ENCODE data around the gene AFF3. TPM values are rescaled to one million over a fixed set of nuclear protein-coding genes. Genes with fewer than 3 reads are reported as not detected.

AFF3 gene
- total and polyA plus RNA-seq, 2 experiments from 2014 or later = 12.0 to 12.8 TPM

- Histone ChIP-seq H3K9me3 (ENCODE audit: low read depth) (no peaks in the 10 kb centered on the region), H3K36me3 (no peaks in the 10 kb centered on the region), H3K27ac (no peak overlapping the region), H3K4me3 (no peak overlapping the region), H3K4me1 (ENCODE audit: low read depth) (no peaks in the 10 kb centered on the region), H3K27me3 (no peaks in the 10 kb centered on the region)
- DNase-seq (ENCODE audit: low read depth in 1 of 2, low spot score in 1 of 2) = no peak
- TF ChIP-seq, protein P1, sequence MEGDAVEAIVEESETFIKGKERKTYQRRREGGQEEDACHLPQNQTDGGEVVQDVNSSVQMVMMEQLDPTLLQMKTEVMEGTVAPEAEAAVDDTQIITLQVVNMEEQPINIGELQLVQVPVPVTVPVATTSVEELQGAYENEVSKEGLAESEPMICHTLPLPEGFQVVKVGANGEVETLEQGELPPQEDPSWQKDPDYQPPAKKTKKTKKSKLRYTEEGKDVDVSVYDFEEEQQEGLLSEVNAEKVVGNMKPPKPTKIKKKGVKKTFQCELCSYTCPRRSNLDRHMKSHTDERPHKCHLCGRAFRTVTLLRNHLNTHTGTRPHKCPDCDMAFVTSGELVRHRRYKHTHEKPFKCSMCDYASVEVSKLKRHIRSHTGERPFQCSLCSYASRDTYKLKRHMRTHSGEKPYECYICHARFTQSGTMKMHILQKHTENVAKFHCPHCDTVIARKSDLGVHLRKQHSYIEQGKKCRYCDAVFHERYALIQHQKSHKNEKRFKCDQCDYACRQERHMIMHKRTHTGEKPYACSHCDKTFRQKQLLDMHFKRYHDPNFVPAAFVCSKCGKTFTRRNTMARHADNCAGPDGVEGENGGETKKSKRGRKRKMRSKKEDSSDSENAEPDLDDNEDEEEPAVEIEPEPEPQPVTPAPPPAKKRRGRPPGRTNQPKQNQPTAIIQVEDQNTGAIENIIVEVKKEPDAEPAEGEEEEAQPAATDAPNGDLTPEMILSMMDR (IDR thresholded peaks at IDR 0.05; ENCODE audit: low read depth, low read length) = no peak
Measured at GRCh38 chr2:99780276-99780675, 362.1 kb downstream of the AFF3 start.

- Histone ChIP-seq H3K4me1 (ENCODE audit: low read depth) (no peaks in the 10 kb centered on the region), H3K4me3 (no peak overlapping the region), H3K27me3 (no peaks in the 10 kb centered on the region), H3K36me3 (no peaks in the 10 kb centered on the region), H3K27ac (no peak overlapping the region), H3K9me3 (ENCODE audit: low read depth) (no peaks in the 10 kb centered on the region)
- TF ChIP-seq, protein P1 (IDR thresholded peaks at IDR 0.05; ENCODE audit: low read depth, low read length) = no peak
- DNase-seq (ENCODE audit: low read depth in 1 of 2, low spot score in 1 of 2) = no peak
Measured at GRCh38 chr2:99779276-99779675, 363.1 kb downstream of the AFF3 start.

GRCh38 chr2:99777656-99778290 is 364.6 kb downstream of the AFF3 start:
- TF ChIP-seq, protein P1 (IDR thresholded peaks at IDR 0.05; ENCODE audit: low read depth, low read length) = no peak

DNA sequence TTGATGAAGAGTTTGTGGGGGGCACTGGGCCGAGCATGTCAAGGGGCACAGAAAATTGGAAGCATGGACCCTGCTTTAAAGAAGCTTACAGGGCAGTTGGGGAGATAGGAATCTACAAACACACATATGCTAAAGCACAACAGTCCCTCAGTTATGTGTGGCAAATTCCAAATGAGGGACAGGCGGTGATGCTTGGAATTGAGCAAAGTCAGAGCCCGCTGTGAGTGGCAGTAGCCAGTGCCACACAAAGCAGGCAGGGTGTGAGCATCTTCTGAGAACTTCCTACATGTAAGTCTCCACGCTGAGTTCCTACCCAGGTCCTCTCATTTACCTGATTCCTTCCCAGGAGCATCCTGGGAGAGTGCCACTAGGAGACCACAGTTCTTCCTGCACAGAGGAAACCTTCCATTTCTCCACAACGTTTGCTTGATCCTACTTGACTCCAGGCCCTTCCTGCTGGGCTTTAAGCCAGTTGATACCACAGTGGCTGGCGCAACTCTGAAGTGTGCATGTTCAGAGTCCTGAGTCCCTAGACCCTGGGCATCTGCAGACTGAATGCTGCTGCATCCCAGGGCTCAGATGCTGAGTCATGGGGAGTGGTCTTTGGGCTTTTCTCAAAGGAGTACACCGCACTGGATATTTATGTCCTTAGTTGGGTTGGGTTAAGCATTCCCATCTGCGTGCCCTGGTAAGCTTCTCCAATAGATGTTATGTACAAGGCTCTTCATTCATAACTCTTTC is 365.3 kb downstream of the AFF3 start:
- Histone ChIP-seq H3K9me3 (ENCODE audit: low read depth) (no peaks in the 10 kb centered on the region), H3K36me3 (no peaks in the 10 kb centered on the region), H3K4me3 (no peak overlapping the region), H3K27me3 (no peaks in the 10 kb centered on the region), H3K4me1 (ENCODE audit: low read depth) (no peaks in the 10 kb centered on the region), H3K27ac (no peak overlapping the region)
- TF ChIP-seq, protein P1 (IDR thresholded peaks at IDR 0.05; ENCODE audit: low read depth, low read length) = no peak
- DNase-seq (ENCODE audit: low read depth in 1 of 2, low spot score in 1 of 2) = no peak

More at GRCh38 chr2:99777656-99778290, 364.6 kb downstream of the AFF3 start:
- Histone ChIP-seq H3K27ac (no peak overlapping the region), H3K27me3 (no peaks in the 10 kb centered on the region), H3K4me3 (no peak overlapping the region), H3K36me3 (no peaks in the 10 kb centered on the region), H3K9me3 (ENCODE audit: low read depth) (no peaks in the 10 kb centered on the region), H3K4me1 (ENCODE audit: low read depth) (no peaks in the 10 kb centered on the region)
- DNase-seq (ENCODE audit: low read depth in 1 of 2, low spot score in 1 of 2) = no peak

GRCh38 chr2:99776206-99776905 is 366.0 kb downstream of the AFF3 start:
- H3K36me3 ChIP-seq = no peaks in the 10 kb centered on the region
- H3K4me1 ChIP-seq (ENCODE audit: low read depth) = no peaks in the 10 kb centered on the region
- H3K9me3 ChIP-seq (ENCODE audit: low read depth) = no peaks in the 10 kb centered on the region
- H3K27me3 ChIP-seq = no peaks in the 10 kb centered on the region
- no peak overlapping the region for H3K4me3 ChIP-seq
- DNase-seq (ENCODE audit: low read depth in 1 of 2, low spot score in 1 of 2) = no peak
- TF ChIP-seq, protein P1 (IDR thresholded peaks at IDR 0.05; ENCODE audit: low read depth, low read length) = no peak
- no peak overlapping the region for H3K27ac ChIP-seq

Data from cardiac muscle cell (in vitro differentiated cells and primary cell).